ENCODE data around the gene NUP85.

- 0 out of 2 replicates have a peak, but pooled peaks have one; percentile 36 for TF ChIP-seq PATZ1 (CRISPR knock-in tag; IDR thresholded peaks at IDR 0.05; ENCODE audit: borderline replicate concordance)
- no peak for TF ChIP-seq ZFP30 (CRISPR knock-in tag; IDR thresholded peaks at IDR 0.05)
- TF ChIP-seq, protein P1, sequence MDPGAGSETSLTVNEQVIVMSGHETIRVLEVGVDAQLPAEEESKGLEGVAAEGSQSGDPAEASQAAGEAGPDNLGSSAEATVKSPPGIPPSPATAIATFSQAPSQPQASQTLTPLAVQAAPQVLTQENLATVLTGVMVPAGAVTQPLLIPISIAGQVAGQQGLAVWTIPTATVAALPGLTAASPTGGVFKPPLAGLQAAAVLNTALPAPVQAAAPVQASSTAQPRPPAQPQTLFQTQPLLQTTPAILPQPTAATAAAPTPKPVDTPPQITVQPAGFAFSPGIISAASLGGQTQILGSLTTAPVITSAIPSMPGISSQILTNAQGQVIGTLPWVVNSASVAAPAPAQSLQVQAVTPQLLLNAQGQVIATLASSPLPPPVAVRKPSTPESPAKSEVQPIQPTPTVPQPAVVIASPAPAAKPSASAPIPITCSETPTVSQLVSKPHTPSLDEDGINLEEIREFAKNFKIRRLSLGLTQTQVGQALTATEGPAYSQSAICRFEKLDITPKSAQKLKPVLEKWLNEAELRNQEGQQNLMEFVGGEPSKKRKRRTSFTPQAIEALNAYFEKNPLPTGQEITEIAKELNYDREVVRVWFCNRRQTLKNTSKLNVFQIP (CRISPR knock-in tag; IDR thresholded peaks at IDR 0.05; ENCODE audit: borderline replicate concordance, low read depth), result no peak
- no peak for TF ChIP-seq ARNTL (CRISPR knock-in tag; IDR thresholded peaks at IDR 0.05; ENCODE audit: borderline replicate concordance, low read depth)
- TF ChIP-seq ZFP3 (CRISPR knock-in tag; IDR thresholded peaks at IDR 0.05), result 0 out of 2 replicates have a peak, but pooled peaks have one; percentile 21
- TF ChIP-seq PPARA (CRISPR knock-in tag; IDR thresholded peaks at IDR 0.05; ENCODE audit: borderline replicate concordance), result no peak
- no peak; the same call in 1 of the 2 replicates for TF ChIP-seq ZNF8 (CRISPR knock-in tag; IDR thresholded peaks at IDR 0.05)
- TF ChIP-seq ESRRG (CRISPR knock-in tag; IDR thresholded peaks at IDR 0.05), result no peak
These were observed 56.0 kb downstream of the NUP85 start, which contains the start of the genes GGA3 and MRPS7 for GRCh38 chr17:75261336-75262111.
